MM.1S (cell line): ENCODE data around the gene EPHB6.

Source experiments
- DNase-seq: peaks from one replicate; pipeline ENCODE4 v3.0.0-alpha.2; 2015
- H2AFZ ChIP-seq: fragments of 300-600 bp; sonication (generic); 2 replicates; pipeline ENCODE4 v1.6.0; 2016; ENCODE audit warnings: antibody characterized with exemption, low read length
- H3F3A ChIP-seq: fragments of 300-600 bp; sonication (generic); 2 replicates; pipeline ENCODE4 v1.6.1; 2016; ENCODE audit warnings: mild to moderate bottlenecking, antibody characterized with exemption, low read length, moderate library complexity, mixed read lengths; ENCODE audit not compliant: insufficient read depth
- H3K27ac ChIP-seq: fragments of 300-600 bp; sonication (generic); 2 replicates; pipeline ENCODE4 v1.5.1; 2016; ENCODE audit warnings: mild to moderate bottlenecking, low read length
- H3K27me3 ChIP-seq: fragments of 300-600 bp; sonication (generic); replicated peaks from 2 replicates; pipeline ENCODE4 v1.6.0; 2016; ENCODE audit warnings: low read length; ENCODE audit not compliant: insufficient read depth
- H3K36me3 ChIP-seq: fragments of 300-600 bp; sonication (generic); replicated peaks from 2 replicates; pipeline ENCODE4 v1.6.1; 2016; ENCODE audit warnings: mild to moderate bottlenecking, low read length, mixed read lengths; ENCODE audit not compliant: insufficient read depth
- H3K4me1 ChIP-seq: fragments of 300-600 bp; sonication (generic); 2 replicates; pipeline ENCODE4 v1.6.1; 2016; ENCODE audit warnings: low read length, mixed read lengths
- H3K4me2 ChIP-seq: fragments of 300-600 bp; sonication (generic); 2 replicates; pipeline ENCODE4 v1.6.0; 2016; ENCODE audit warnings: low read depth, low read length
- H3K4me3 ChIP-seq: fragments of 300-600 bp; sonication (generic); 2 replicates; pipeline ENCODE4 v1.5.1; 2016; ENCODE audit warnings: low read length, mixed read lengths
- H3K79me2 ChIP-seq: fragments of 300-600 bp; sonication (generic); 2 replicates; pipeline ENCODE4 v1.6.1; 2016; ENCODE audit warnings: mixed run types, low read length, mixed read lengths
- H3K9ac ChIP-seq: fragments of 300-600 bp; sonication (generic); 2 replicates; pipeline ENCODE4 v1.6.1; 2016; ENCODE audit warnings: low read length, mixed read lengths
- H3K9me2 ChIP-seq: fragments of 300-600 bp; sonication (generic); replicated peaks from 2 replicates; pipeline ENCODE4 v1.6.1; 2016; ENCODE audit warnings: mild to moderate bottlenecking, low read length, mixed read lengths; ENCODE audit not compliant: insufficient read depth
- H3K9me3 ChIP-seq: fragments of 300-600 bp; sonication (generic); replicated peaks from 2 replicates; pipeline ENCODE4 v1.6.1; 2016; ENCODE audit warnings: mild to moderate bottlenecking, low read length, mixed read lengths; ENCODE audit not compliant: insufficient read depth
- H4K20me1 ChIP-seq: fragments of 300-600 bp; sonication (generic); 2 replicates; pipeline ENCODE4 v1.6.1; 2016; ENCODE audit warnings: mild to moderate bottlenecking, low read length, moderate library complexity, mixed read lengths; ENCODE audit not compliant: insufficient read depth
- CTCF ChIP-seq: fragments of 300-600 bp; sonication (generic); IDR thresholded peaks from 2 replicates; pipeline ENCODE4 v1.5.1; 2016; ENCODE audit warnings: antibody characterized with exemption, low read length, mixed read lengths
- EZH2 ChIP-seq: fragments of 300-600 bp; sonication (generic); optimal IDR thresholded peaks from 2 replicates; pipeline ENCODE3; 2017; ENCODE audit warnings: low read depth, mild to moderate bottlenecking, antibody characterized with exemption, low read length, mixed read lengths
- EZH2phosphoT487 ChIP-seq: fragments of 300-600 bp; sonication (generic); IDR thresholded peaks from 2 replicates; pipeline ENCODE4 v1.6.1; 2018; ENCODE audit warnings: antibody characterized with exemption, low read length

The EPHB6 gene

GRCh38 chr7:142896151-142896550, 41.3 kb downstream of the EPHB6 start:
- Histone ChIP-seq H3K4me1 (no peaks in the 10 kb centered on the region), H3K36me3 (no peaks in the 10 kb centered on the region), H3F3A (no peaks in the 10 kb centered on the region), H3K4me2 (no peak overlapping the region), H3K27me3 (no peaks in the 10 kb centered on the region), H3K9ac (no peak overlapping the region), H3K4me3 (no peak overlapping the region), H3K9me3 (no peaks in the 10 kb centered on the region), H4K20me1 (no peaks in the 10 kb centered on the region), H3K27ac (no peak overlapping the region), H2AFZ (no peak overlapping the region), H3K9me2 (no peaks in the 10 kb centered on the region), H3K79me2 (no peaks in the 10 kb centered on the region)
- TF ChIP-seq EZH2phosphoT487 (no peak), CTCF (no peak), EZH2 (no peak)
- DNase-seq = no peak

- no peaks in the 10 kb centered on the region for H3K9me2 ChIP-seq
- no peaks in the 10 kb centered on the region for H3K36me3 ChIP-seq
- no peak overlapping the region for H3K27ac ChIP-seq
- H4K20me1 ChIP-seq = no peaks in the 10 kb centered on the region
- no peak overlapping the region for H3K4me3 ChIP-seq
- no peak overlapping the region for H2AFZ ChIP-seq
- no peaks in the 10 kb centered on the region for H3K4me1 ChIP-seq
- H3K27me3 ChIP-seq = no peaks in the 10 kb centered on the region
- no peaks in the 10 kb centered on the region for H3K79me2 ChIP-seq
- no peaks in the 10 kb centered on the region for H3K9me3 ChIP-seq
- no peak for TF ChIP-seq CTCF
- TF ChIP-seq EZH2 = no peak
- TF ChIP-seq EZH2phosphoT487 = no peak
- no peaks in the 10 kb centered on the region for H3F3A ChIP-seq
- no peak overlapping the region for H3K9ac ChIP-seq
- H3K4me2 ChIP-seq = no peak overlapping the region
- DNase-seq = no peak
Measured at GRCh38 chr7:142896741-142897379, 42.0 kb downstream of the EPHB6 start.

- H3F3A ChIP-seq = no peaks in the 10 kb centered on the region
- TF ChIP-seq EZH2phosphoT487 (no peak), CTCF (no peak), EZH2 (no peak)
- H4K20me1 ChIP-seq = no peaks in the 10 kb centered on the region
- no peaks in the 10 kb centered on the region for H3K79me2 ChIP-seq
- no peak for DNase-seq
- no peak overlapping the region for H2AFZ ChIP-seq
- H3K4me2 ChIP-seq = no peak overlapping the region
- no peaks in the 10 kb centered on the region for H3K9me2 ChIP-seq
- H3K36me3 ChIP-seq = no peaks in the 10 kb centered on the region
- H3K27ac ChIP-seq = no peak overlapping the region
- no peak overlapping the region for H3K9ac ChIP-seq
- no peaks in the 10 kb centered on the region for H3K27me3 ChIP-seq
- no peaks in the 10 kb centered on the region for H3K4me1 ChIP-seq
- no peaks in the 10 kb centered on the region for H3K9me3 ChIP-seq
- H3K4me3 ChIP-seq = no peak overlapping the region
Measured at GRCh38 chr7:142897691-142898090, 42.8 kb downstream of the EPHB6 start.
